Testis (tissue), 3 donors: ENCODE measurements around the gene NRARP. TPM values are rescaled to one million over a fixed set of nuclear protein-coding genes. Genes with fewer than 3 reads are reported as not detected.

ENCODE experiments used
- DNase-seq: peaks from one replicate; pipeline ENCODE4 v3.0.0-alpha.2; 2019
- H3K27ac ChIP-seq, 2 donors: fragments of 200-600 bp; sonication (generic); one replicate each; pipeline ENCODE4 v1.5.1; 2019
- H3K27me3 ChIP-seq: fragments of 200-600 bp; sonication (generic); one replicate; pipeline ENCODE4 v1.5.1; 2019
- H3K36me3 ChIP-seq: fragments of 200-600 bp; sonication (generic); one replicate; pipeline ENCODE4 v1.5.1; 2017; ENCODE audit warnings: low read depth; ENCODE audit errors: missing control alignments
- H3K4me1 ChIP-seq: fragments of 200-600 bp; sonication (generic); one replicate; pipeline ENCODE4 v1.5.1; 2019
- H3K4me3 ChIP-seq, 2 donors: fragments of 200-600 bp; sonication (generic); one replicate each; pipeline ENCODE4 v1.5.1; 2017 to 2019
- H3K9me3 ChIP-seq: fragments of 200-600 bp; sonication (generic); one replicate; pipeline ENCODE4 v1.5.1; 2017
- CTCF ChIP-seq, 3 experiments: fragments of 450-650 bp in 2 of 3; fragments of 200-600 bp in 1 of 3; sonication (generic) in 1 of 3; IDR thresholded peaks; one replicate each; pipeline ENCODE4 v1.5.1; 2016 to 2019; ENCODE audit warnings: antibody characterized with exemption in 3 of 3, mild to moderate bottlenecking in 2 of 3, moderate library complexity in 1 of 3
- POLR2A ChIP-seq: fragments of 450-650 bp; IDR thresholded peaks from one replicate; pipeline ENCODE4 v1.6.1; 2017; ENCODE audit warnings: antibody characterized with exemption, mild to moderate bottlenecking, moderate library complexity
- WGBS, 2 donors: methylation state at CpG; one replicate each; pipeline ENCODE4 v1.1.5; 2018; 5-methylcytosine and 5-hydroxymethylcytosine counted together
- intact Hi-C: fragments of 100-400 bp; cut with DNase I; formaldehyde crosslinking; loops from one replicate; pipeline ENCODE4 v1.15.1; 2023; ENCODE audit warnings: low total_unique reads
- polyA plus RNA-seq: library from polyadenylated mRNA; stranded (reverse); fragments of 350-450 nt; fragmentation: Illumina TruSeq; extraction: RNeasy Lipid Tissue Mini Kit (QIAGEN cat#74804); gene quantifications from one replicate; pipeline ENCODE4 v1.2.3, GENCODE V29; 2014; ENCODE audit warnings: low read depth, low replicate concordance; ENCODE audit not compliant: insufficient read depth
- total RNA-seq, 2 donors: library from RNA; depleted of rRNA; stranded (reverse); fragments of >200 nt; gene quantifications; one replicate each; pipeline ENCODE4 v1.2.3, GENCODE V29; 2016

NRARP gene
- total and polyA plus RNA-seq, 3 donors from 2014 or later: 5.2 to 40.6 (median 14.4) TPM

DNA sequence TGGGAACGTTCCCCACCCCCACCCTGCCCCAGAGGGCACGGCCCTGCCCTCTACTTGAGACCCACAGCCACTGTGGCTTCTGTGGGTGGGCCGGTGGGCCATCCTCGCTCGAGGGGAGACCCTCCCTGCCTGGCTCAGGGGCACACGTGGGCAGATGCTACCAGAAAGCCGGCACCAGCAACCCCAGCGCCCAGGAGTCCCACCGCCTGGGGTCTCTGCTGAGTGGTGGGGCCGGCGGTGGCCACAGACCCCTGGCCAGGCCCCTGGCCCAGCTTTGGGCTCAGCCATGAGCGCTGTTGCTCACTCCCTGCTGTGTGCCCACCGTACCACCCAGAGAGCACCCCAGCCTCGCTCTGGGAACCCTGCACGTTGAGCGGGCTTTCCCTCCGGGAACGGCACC is 16.5 kb upstream of the NRARP start:
- no peak for DNase-seq
- TF ChIP-seq CTCF (IDR thresholded peaks at IDR 0.05) (no peak), POLR2A (no peak)
- Histone ChIP-seq H3K27me3 (no peaks in the 10 kb centered on the region), H3K36me3 (no peaks in the 10 kb centered on the region), H3K4me1 (peaks cover 13% of the 10 kb centered on the region), H3K27ac (no peak overlapping the region), H3K9me3 (no peaks in the 10 kb centered on the region), H3K4me3 (no peak overlapping the region)
- 77 to 81% methylated on average over 7 to 17 of the region's 18 CpGs for WGBS, 2 donors
- intact Hi-C loops: loop anchor here (10.0 kb wide), 1 partner anchor 86 kb away; no protein-coding TSS in a partner anchor

DNA sequence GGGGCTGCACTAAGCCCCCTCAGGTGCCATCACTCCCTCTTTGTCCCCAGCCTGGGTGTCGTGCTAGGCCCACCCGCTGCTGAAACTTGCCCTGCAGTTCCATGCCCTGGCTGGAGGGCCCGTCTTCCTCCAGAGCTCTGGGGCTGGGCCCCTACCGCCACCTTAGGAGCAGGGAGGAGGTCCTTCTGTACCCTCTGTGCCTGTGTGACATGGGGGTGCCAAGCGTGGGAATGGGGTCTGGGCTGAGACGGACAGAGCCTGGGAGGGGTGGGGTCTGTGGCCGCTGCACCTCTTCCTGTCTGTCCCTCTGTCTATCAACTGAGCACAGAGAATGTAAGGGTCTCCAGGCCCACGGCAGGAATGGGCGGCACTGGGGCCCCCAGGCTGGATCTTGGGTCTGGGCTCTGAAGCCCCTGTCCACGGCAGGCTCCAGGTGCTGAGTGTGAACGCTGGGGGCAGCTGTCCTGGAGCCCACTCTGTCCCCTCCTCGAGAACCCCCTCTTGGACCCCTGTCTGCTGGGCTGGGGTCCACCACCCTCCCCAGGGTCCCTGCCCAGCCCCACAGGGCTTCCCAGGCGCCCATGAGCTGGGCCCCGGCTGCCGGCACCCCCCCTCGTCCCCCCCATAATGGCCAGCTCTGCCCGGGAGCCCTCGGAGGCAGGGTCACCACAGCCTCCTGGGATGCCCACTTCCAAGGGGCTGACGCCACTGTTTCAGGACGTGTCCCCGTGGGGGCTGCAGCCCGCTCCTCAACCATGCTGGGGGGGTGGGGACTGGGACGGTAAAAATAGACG is 15.8 kb upstream of the NRARP start:
- H3K4me1 ChIP-seq: peaks cover 13% of the 10 kb centered on the region
- DNase-seq: peak; percentile 7
- H3K27ac ChIP-seq: no peak overlapping the region

GRCh38 chr9:137317021-137317717 is 15.1 kb upstream of the NRARP start:
- WGBS, 2 donors: 67 to 77% methylated on average over 7 to 15 of the region's 19 CpGs
- no peak overlapping the region for H3K4me3 ChIP-seq
- H3K27ac ChIP-seq: no peak overlapping the region
- no peaks in the 10 kb centered on the region for H3K36me3 ChIP-seq
- peaks cover 13% of the 10 kb centered on the region for H3K4me1 ChIP-seq
- TF ChIP-seq POLR2A: no peak
- TF ChIP-seq CTCF (IDR thresholded peaks at IDR 0.05): no peak
- H3K27me3 ChIP-seq: no peaks in the 10 kb centered on the region
- H3K9me3 ChIP-seq: no peaks in the 10 kb centered on the region
- intact Hi-C loops: loop anchor here (10.0 kb wide), 1 partner anchor 88 kb away; no protein-coding TSS in a partner anchor
- no peak for DNase-seq

More for the DNA sequence above, 15.8 kb upstream of the NRARP start:
- Histone ChIP-seq H3K9me3 (no peaks in the 10 kb centered on the region), H3K27me3 (no peaks in the 10 kb centered on the region), H3K4me3 (no peak overlapping the region), H3K36me3 (no peaks in the 10 kb centered on the region)
- WGBS, 2 donors: 57 to 91% methylated on average over 8 to 24 of the region's 24 CpGs
- TF ChIP-seq CTCF (IDR thresholded peaks at IDR 0.05) (no peak), POLR2A (no peak)
- intact Hi-C loops: loop anchor here (10.0 kb wide), 1 partner anchor 87 kb away; no protein-coding TSS in a partner anchor

- no peak for TF ChIP-seq POLR2A
- no peak for TF ChIP-seq CTCF (IDR thresholded peaks at IDR 0.05)
- peak; percentile 69 for DNase-seq
- Histone ChIP-seq H3K9me3 (no peaks in the 10 kb centered on the region), H3K4me1 (peaks cover 13% of the 10 kb centered on the region), H3K27ac (peak overlapping the region; percentile 18 to 45), H3K4me3 (peak overlapping the region; percentile 24 to 48), H3K36me3 (no peaks in the 10 kb centered on the region), H3K27me3 (no peaks in the 10 kb centered on the region)
- 8 to 20% methylated on average over 1 to 48 of the region's 83 CpGs for WGBS, 2 donors
- intact Hi-C loops: loop anchor here (10.0 kb wide), 1 partner anchor 89 kb away; no protein-coding TSS in a partner anchor
Observed at GRCh38 chr9:137316012-137316981, 14.2 kb upstream of the NRARP start.
